HG03139 (cell line): ENCODE measurements around the gene DYNLT3.

Source experiments
- ATAC-seq: cut with Tn5 transposase; IDR thresholded peaks from one replicate; pipeline ENCODE4 v1.9.1; 2021; ENCODE audit not compliant: unreplicated experiment

Gene DYNLT3

GRCh38 chrX:37846141-37846540 lies 1.2 kb downstream of the DYNLT3 start:
- no peak for ATAC-seq

- ATAC-seq, result no peak
Observed at GRCh38 chrX:37844622-37845021, 2.7 kb downstream of the DYNLT3 start.

GRCh38 chrX:37840931-37841330 lies 6.4 kb downstream of the DYNLT3 start:
- ATAC-seq, result no peak

- ATAC-seq, result no peak
Observed at GRCh38 chrX:37834937-37835336, 12.4 kb downstream of the DYNLT3 start.

- ATAC-seq, result no peak
Observed at GRCh38 chrX:37830371-37830770, 17.0 kb downstream of the DYNLT3 start.

- no peak for ATAC-seq
Observed at GRCh38 chrX:37829721-37830120, 17.6 kb downstream of the DYNLT3 start.

- ATAC-seq, result peak; percentile 70
Observed at GRCh38 chrX:37825215-37825842, 22.0 kb downstream of the DYNLT3 start.

- no peak for ATAC-seq
Observed at GRCh38 chrX:37824491-37825214, 22.7 kb downstream of the DYNLT3 start.

- no peak for ATAC-seq
Observed at GRCh38 chrX:37820646-37821045, 26.7 kb downstream of the DYNLT3 start.

- ATAC-seq, result peak; percentile 59
Observed at GRCh38 chrX:37818031-37818430, 29.3 kb downstream of the DYNLT3 start.

- ATAC-seq, result no peak
Observed at GRCh38 chrX:37817579-37817978, 29.8 kb downstream of the DYNLT3 start.

- no peak for ATAC-seq
Observed at GRCh38 chrX:37817176-37817575, 30.2 kb downstream of the DYNLT3 start.

- ATAC-seq, result no peak
Observed at GRCh38 chrX:37816766-37817165, 30.6 kb downstream of the DYNLT3 start.

GRCh38 chrX:37815366-37815765 lies 32.0 kb downstream of the DYNLT3 start:
- ATAC-seq, result no peak

- ATAC-seq, result no peak
Observed at GRCh38 chrX:37813570-37813969, 33.8 kb downstream of the DYNLT3 start.

GRCh38 chrX:37812110-37812509 lies 35.3 kb downstream of the DYNLT3 start:
- ATAC-seq, result no peak

GRCh38 chrX:37809970-37810369 lies 37.4 kb downstream of the DYNLT3 start:
- no peak for ATAC-seq

- ATAC-seq, result no peak
Observed at GRCh38 chrX:37803057-37803456, 44.3 kb downstream of the DYNLT3 start.

- no peak for ATAC-seq
Observed at GRCh38 chrX:37802028-37802427, 45.3 kb downstream of the DYNLT3 start.

- no peak for ATAC-seq
Observed at GRCh38 chrX:37800717-37801116, 46.7 kb downstream of the DYNLT3 start.

GRCh38 chrX:37799936-37800335 lies 47.4 kb downstream of the DYNLT3 start:
- ATAC-seq, result no peak

GRCh38 chrX:37796805-37797204 lies 50.6 kb downstream of the DYNLT3 start:
- ATAC-seq, result peak; percentile 87

- no peak for ATAC-seq
Observed at GRCh38 chrX:37796310-37796709, 51.1 kb downstream of the DYNLT3 start.
